Glutamatergic neuron (in vitro differentiated cells): Measurements from ENCODE around the gene CCDC50. TPM values are rescaled to one million over a fixed set of nuclear protein-coding genes. Genes with fewer than 3 reads are reported as not detected.

ENCODE experiments used
- DNase-seq: peaks from one replicate; pipeline ENCODE4 v3.0.0; 2022
- H3K27ac Mint-ChIP-seq: one replicate; pipeline ENCODE4 v1.8.0; 2020; ENCODE audit warnings: mild to moderate bottlenecking, mixed read lengths, inconsistent platforms; ENCODE audit not compliant: unreplicated experiment
- H3K27me3 Mint-ChIP-seq: one replicate; pipeline ENCODE4 v1.8.0; 2020; ENCODE audit warnings: mild to moderate bottlenecking, moderate library complexity, mixed read lengths, inconsistent platforms; ENCODE audit not compliant: unreplicated experiment
- H3K36me3 Mint-ChIP-seq: one replicate; pipeline ENCODE4 v1.8.0; 2020; ENCODE audit warnings: mild to moderate bottlenecking, mixed read lengths, inconsistent platforms; ENCODE audit not compliant: unreplicated experiment
- H3K4me1 Mint-ChIP-seq: one replicate; pipeline ENCODE4 v1.8.0; 2020; ENCODE audit warnings: mild to moderate bottlenecking, low read depth, mixed read lengths, inconsistent platforms; ENCODE audit not compliant: unreplicated experiment
- H3K4me3 Mint-ChIP-seq: one replicate; pipeline ENCODE4 v1.8.0; 2020; ENCODE audit warnings: mild to moderate bottlenecking, mixed read lengths, inconsistent platforms; ENCODE audit not compliant: unreplicated experiment
- H3K9me3 Mint-ChIP-seq: one replicate; pipeline ENCODE4 v1.8.0; 2020; ENCODE audit warnings: mild to moderate bottlenecking, moderate library complexity, mixed read lengths, inconsistent platforms; ENCODE audit not compliant: unreplicated experiment
- CTCF ChIP-seq: fragments of 200-600 bp; sonication (generic); IDR thresholded peaks from one replicate; pipeline ENCODE4 v1.5.0; 2021; ENCODE audit not compliant: partially characterized antibody, unreplicated experiment
- total RNA-seq: library from RNA; stranded (reverse); fragmentation: NEBNext Ultra II Directional; extraction: Animal tissue kit (Norgen Biotek cat#: 25700); gene quantifications from one replicate; pipeline ENCODE4 v1.2.1, GENCODE V29; 2021; ENCODE audit not compliant: unreplicated experiment

The CCDC50 gene
- total RNA-seq, 1 donor from 2014 or later, result 144 TPM

GRCh38 chr3:191393146-191393545, 64.0 kb downstream of the CCDC50 start:
- no peaks in the 10 kb centered on the region for H3K36me3 Mint-ChIP-seq
- H3K9me3 Mint-ChIP-seq, result no peaks in the 10 kb centered on the region
- H3K4me3 Mint-ChIP-seq, result no peak overlapping the region
- no peak for DNase-seq
- H3K27ac Mint-ChIP-seq, result no peak overlapping the region
- H3K27me3 Mint-ChIP-seq, result no peaks in the 10 kb centered on the region
- H3K4me1 Mint-ChIP-seq, result peaks cover 7% of the 10 kb centered on the region
- no peak for TF ChIP-seq CTCF

GRCh38 chr3:191397771-191398170, 68.6 kb downstream of the CCDC50 start:
- no peaks in the 10 kb centered on the region for H3K36me3 Mint-ChIP-seq
- no peak for TF ChIP-seq CTCF
- no peaks in the 10 kb centered on the region for H3K9me3 Mint-ChIP-seq
- H3K27ac Mint-ChIP-seq, result no peak overlapping the region
- no peak overlapping the region for H3K4me3 Mint-ChIP-seq
- peaks cover 3% of the 10 kb centered on the region for H3K4me1 Mint-ChIP-seq
- no peak for DNase-seq
- H3K27me3 Mint-ChIP-seq, result no peaks in the 10 kb centered on the region

GRCh38 chr3:191398607-191399006, 69.4 kb downstream of the CCDC50 start:
- no peaks in the 10 kb centered on the region for H3K36me3 Mint-ChIP-seq
- H3K9me3 Mint-ChIP-seq, result no peaks in the 10 kb centered on the region
- no peak for DNase-seq
- no peak overlapping the region for H3K4me3 Mint-ChIP-seq
- H3K4me1 Mint-ChIP-seq, result peaks cover 3% of the 10 kb centered on the region
- no peak overlapping the region for H3K27ac Mint-ChIP-seq
- no peaks in the 10 kb centered on the region for H3K27me3 Mint-ChIP-seq
- TF ChIP-seq CTCF, result no peak

GRCh38 chr3:191399918-191400317, 70.7 kb downstream of the CCDC50 start:
- no peak for TF ChIP-seq CTCF
- DNase-seq, result no peak
- H3K27ac Mint-ChIP-seq, result no peak overlapping the region
- peaks cover 2% of the 10 kb centered on the region for H3K27me3 Mint-ChIP-seq
- H3K9me3 Mint-ChIP-seq, result peaks cover 2% of the 10 kb centered on the region
- no peak overlapping the region for H3K4me3 Mint-ChIP-seq
- peaks cover 3% of the 10 kb centered on the region for H3K4me1 Mint-ChIP-seq
- no peaks in the 10 kb centered on the region for H3K36me3 Mint-ChIP-seq

- Mint-ChIP-seq H3K27me3 (peaks cover 2% of the 10 kb centered on the region), H3K4me1 (peaks cover 3% of the 10 kb centered on the region), H3K36me3 (no peaks in the 10 kb centered on the region), H3K4me3 (no peak overlapping the region), H3K9me3 (peaks cover 2% of the 10 kb centered on the region), H3K27ac (no peak overlapping the region)
- no peak for TF ChIP-seq CTCF
- no peak for DNase-seq
These were observed 72.7 kb downstream of the CCDC50 start for GRCh38 chr3:191401775-191402357.
